Psoas muscle (tissue), 8 donors: Measurements from ENCODE around the gene TLE2. TPM values are rescaled to one million over a fixed set of nuclear protein-coding genes. Genes with fewer than 3 reads are reported as not detected.

Experiments used
- ATAC-seq, 4 donors: fragments of 200-7000 bp; cut with Tn5 transposase; one replicate each; pipeline ENCODE4 v1.9.1; 2020; ENCODE audit warnings: moderate library complexity in 3 of 4, mild to moderate bottlenecking in 2 of 4
- DNase-seq, 2 donors: peaks; one replicate each; pipeline ENCODE4 v3.0.0-alpha.2; 2020
- H3K27ac ChIP-seq: fragments of 200-600 bp; one replicate; pipeline ENCODE4 v1.8.0; 2022
- H3K27me3 ChIP-seq, 3 donors: fragments of 200-600 bp in 1 of 3; one replicate each; pipeline versions ENCODE4 v1.6.1 to v1.8.0; 2013 to 2022; ENCODE audit warnings: low read length in 2 of 3, mild to moderate bottlenecking in 2 of 3, moderate library complexity in 1 of 3; ENCODE audit not compliant: insufficient read depth in 3 of 3
- H3K36me3 ChIP-seq, 2 donors: fragments of 200-600 bp in 1 of 2; one replicate each; pipeline versions ENCODE4 v1.6.1 to v1.8.0; 2013 to 2022; ENCODE audit warnings: low read depth in 1 of 2, mild to moderate bottlenecking in 1 of 2, moderate library complexity in 1 of 2; ENCODE audit not compliant: insufficient read depth in 1 of 2
- H3K4me1 ChIP-seq: fragments of 200-600 bp; one replicate; pipeline ENCODE4 v1.8.0; 2022
- H3K4me3 ChIP-seq: fragments of 200-600 bp; one replicate; pipeline ENCODE4 v1.8.0; 2022; ENCODE audit warnings: mild to moderate bottlenecking
- H3K9me3 ChIP-seq: fragments of 200-600 bp; one replicate; pipeline ENCODE4 v1.8.0; 2022
- CTCF ChIP-seq: fragments of 200-600 bp; IDR thresholded peaks from one replicate; pipeline ENCODE4 v1.8.0; 2022; ENCODE audit warnings: antibody characterized with exemption
- WGBS, 3 donors: extraction: QIAGEN DNeasy Blood & Tissue Kit; methylation state at CpG; one replicate each; pipeline versions ENCODE4 v1.1.6 to v1.1.7; 2013; 5-methylcytosine and 5-hydroxymethylcytosine counted together
- intact Hi-C, 2 donors: fragments of 100-400 bp; cut with DNase I; formaldehyde crosslinking; loops; one replicate each; pipeline versions ENCODE4 v1.11.0 to v1.14.2; 2022
- polyA plus RNA-seq, 3 donors: library from polyadenylated mRNA; stranded (reverse); fragments of 200-250 nt; gene quantifications; one replicate each; pipeline ENCODE4 v1.2.3, GENCODE V29; 2013
- total RNA-seq, 4 donors: library from RNA; stranded (reverse); fragmentation: NEBNext Ultra II Directional in 2 of 4; extraction: Animal tissue kit (Norgen Biotek cat#: 25700) in 2 of 4; gene quantifications; one replicate each; pipeline versions ENCODE4 v1.2.1 to v1.2.4, GENCODE V29; 2021 to 2023
- donor health status: healthy with polysubstance abuse.
- donor health status: DM: no; HTN: no; CAD: no; lungs with moderate emphysema.
- donor health status: Bipolar disorder and iron deficiency.
- donor health status: healthy.
- donor health status: DM: yes; HTN: yes; CAD: no.
- donor health status: DM: no; HTN: no; CAD: no.
- donor health status: DM: no; HTN: no; CAD: no.
- donor health status: DM: yes; HTN: yes; CAD: no.

Gene TLE2
- total and polyA plus RNA-seq, 7 donors, result 23.5 to 42.5 (median 33.6) TPM

DNA sequence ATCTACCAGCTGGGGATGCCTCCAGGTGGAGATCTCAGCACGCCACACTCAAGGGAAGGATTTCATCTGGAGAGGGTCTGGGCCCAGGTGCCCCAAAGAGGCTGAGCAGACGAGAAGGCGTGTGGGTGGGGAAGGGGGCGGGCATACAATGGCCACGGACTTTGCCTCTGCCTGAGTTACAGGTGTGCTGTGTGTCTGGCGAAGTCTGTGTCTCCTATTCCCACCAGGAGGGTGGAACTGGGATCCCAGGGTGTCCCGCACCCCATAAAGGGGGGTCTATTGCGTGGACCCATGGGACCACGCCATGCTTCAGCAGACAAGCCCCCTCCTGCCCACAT lies 3.6 kb downstream of the TLE2 start:
- peaks cover 0 to 6% of the 10 kb centered on the region in 2 donors for H3K36me3 ChIP-seq
- DNase-seq (no peak), ATAC-seq (no peak)
- intact Hi-C loops, result no loop called here
- H3K27ac ChIP-seq, result no peak overlapping the region
- H3K4me1 ChIP-seq, result no peaks in the 10 kb centered on the region
- H3K9me3 ChIP-seq, result no peaks in the 10 kb centered on the region
- H3K4me3 ChIP-seq, result no peak overlapping the region
- TF ChIP-seq CTCF, result no peak
- H3K27me3 ChIP-seq, result no peaks in the 10 kb centered on the region
- 81 to 93% (median 88%) methylated on average over 9 of the region's 9 CpGs for WGBS, 3 donors

DNA sequence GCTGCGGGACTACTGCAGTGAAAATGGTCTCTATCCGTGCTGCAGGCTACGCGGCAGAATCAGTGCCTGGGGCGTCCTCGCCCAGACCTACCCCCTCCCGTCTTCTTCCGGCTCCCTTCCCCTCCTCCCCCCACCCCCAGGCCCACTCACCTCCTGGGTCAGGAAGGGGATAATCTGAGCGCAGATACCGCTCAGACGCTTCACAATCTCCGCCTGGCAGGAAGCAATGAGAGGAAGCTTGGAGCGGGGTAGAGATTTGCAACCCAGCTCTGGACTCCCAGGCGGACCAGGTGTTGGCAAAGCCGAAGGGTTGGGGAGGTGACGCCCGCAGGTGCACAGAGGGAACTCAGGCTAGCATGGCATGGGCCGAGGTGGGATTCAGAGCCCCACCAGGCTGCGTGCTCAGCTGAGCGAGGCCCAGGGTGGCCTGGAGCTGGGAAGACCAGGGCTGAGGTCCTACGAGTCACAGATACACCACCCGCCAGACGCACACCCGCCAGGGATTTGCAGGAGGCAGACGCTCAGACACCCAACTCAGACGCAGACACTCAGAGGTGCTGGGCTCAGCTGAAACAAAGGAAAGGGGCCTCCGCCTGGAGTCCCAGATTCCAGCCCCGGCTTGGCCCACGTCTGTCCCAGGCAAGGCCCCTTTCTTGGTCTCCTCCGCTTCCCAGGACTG lies 4.1 kb downstream of the TLE2 start:
- ATAC-seq (no peak), DNase-seq (no peak)
- 72 to 76% (median 74%) methylated on average over 30 of the region's 30 CpGs for WGBS, 3 donors
- H3K27me3 ChIP-seq, result no peaks in the 10 kb centered on the region
- no peaks in the 10 kb centered on the region for H3K4me1 ChIP-seq
- no peak overlapping the region for H3K27ac ChIP-seq
- intact Hi-C loops, result no loop called here
- no peaks in the 10 kb centered on the region for H3K9me3 ChIP-seq
- no peak for TF ChIP-seq CTCF
- no peak overlapping the region for H3K4me3 ChIP-seq
- peaks cover 0 to 6% of the 10 kb centered on the region in 2 donors for H3K36me3 ChIP-seq

GRCh38 chr19:3024509-3024869 lies 4.6 kb downstream of the TLE2 start:
- Histone ChIP-seq H3K36me3 (peaks cover 0 to 8% of the 10 kb centered on the region in 2 donors), H3K4me1 (no peaks in the 10 kb centered on the region), H3K27me3 (no peaks in the 10 kb centered on the region), H3K4me3 (no peak overlapping the region), H3K27ac (no peak overlapping the region), H3K9me3 (no peaks in the 10 kb centered on the region)
- DNase-seq (no peak), ATAC-seq (no peak)
- TF ChIP-seq CTCF, result no peak
- 71 to 78% (median 73%) methylated on average over 5 of the region's 5 CpGs for WGBS, 3 donors
- intact Hi-C loops, result no loop called here

DNA sequence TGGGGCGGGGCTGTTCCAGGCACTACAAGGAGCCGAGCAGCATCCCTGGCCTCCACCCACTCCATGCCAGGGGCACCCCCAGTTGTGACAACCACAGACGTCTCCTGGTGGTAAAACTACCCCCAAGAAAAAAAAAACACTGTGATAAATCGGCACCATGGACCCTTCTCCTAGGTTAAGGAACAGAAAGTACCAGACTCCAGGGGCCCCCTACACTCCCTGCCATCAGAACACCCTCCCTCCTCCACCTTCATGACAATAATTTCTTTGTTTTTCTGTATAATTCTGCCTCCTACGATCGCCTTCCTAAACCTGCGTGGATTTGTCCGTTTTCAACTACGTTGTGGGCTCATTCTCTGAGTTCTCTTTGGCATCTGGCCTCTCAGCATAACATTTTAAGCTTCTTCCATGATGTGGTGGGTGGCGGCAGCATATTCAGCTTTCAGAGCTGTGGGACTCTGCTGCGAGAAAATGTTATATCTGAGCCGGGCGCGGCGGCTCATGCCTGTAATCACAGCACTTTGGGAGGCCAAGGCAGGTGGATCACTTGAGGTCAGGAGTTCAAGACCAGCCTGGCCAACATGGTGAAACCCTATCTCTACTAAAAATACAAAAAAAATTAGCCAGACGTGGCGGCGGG lies 8.6 kb downstream of the TLE2 start:
- DNase-seq (no peak), ATAC-seq (no peak)
- TF ChIP-seq CTCF, result no peak
- WGBS, 3 donors, result 46 to 61% (median 56%) methylated on average over 18 of the region's 18 CpGs
- Histone ChIP-seq H3K27ac (no peak overlapping the region), H3K27me3 (no peaks in the 10 kb centered on the region), H3K4me3 (no peak overlapping the region), H3K36me3 (peaks cover 0 to 19% of the 10 kb centered on the region in 2 donors), H3K9me3 (no peaks in the 10 kb centered on the region), H3K4me1 (no peaks in the 10 kb centered on the region)
- intact Hi-C loops, result no loop called here
